ENCODE measurements around the gene LPP.

Gene LPP

GRCh38 chr3:188489639-188490405, 335.9 kb downstream of the LPP start:
- DNase-seq: no peak

- no peak for DNase-seq
Measured at GRCh38 chr3:188490416-188490815, 336.5 kb downstream of the LPP start.

- DNase-seq: peak; percentile 14
Measured at GRCh38 chr3:188491276-188491687, 337.3 kb downstream of the LPP start.

- DNase-seq: no peak
Measured at GRCh38 chr3:188496390-188496789, 342.4 kb downstream of the LPP start.

GRCh38 chr3:188497021-188497420, 343.1 kb downstream of the LPP start:
- no peak for DNase-seq

GRCh38 chr3:188503647-188504046, 349.7 kb downstream of the LPP start:
- no peak for DNase-seq

GRCh38 chr3:188505151-188505550, 351.2 kb downstream of the LPP start:
- no peak for DNase-seq

- no peak for DNase-seq
Measured at GRCh38 chr3:188505911-188506310, 352.0 kb downstream of the LPP start.

- no peak for DNase-seq
Measured at GRCh38 chr3:188506446-188506845, 352.5 kb downstream of the LPP start.

- no peak for DNase-seq
Measured at GRCh38 chr3:188507244-188507720, 353.3 kb downstream of the LPP start.

GRCh38 chr3:188508454-188508853, 354.5 kb downstream of the LPP start:
- DNase-seq: no peak

GRCh38 chr3:188509316-188509715, 355.4 kb downstream of the LPP start:
- no peak for DNase-seq

GRCh38 chr3:188510366-188510765, 356.4 kb downstream of the LPP start:
- no peak for DNase-seq

GRCh38 chr3:188513662-188514328, 359.8 kb downstream of the LPP start:
- DNase-seq: no peak

GRCh38 chr3:188516515-188516914, 362.6 kb downstream of the LPP start:
- no peak for DNase-seq

GRCh38 chr3:188518416-188518815, 364.5 kb downstream of the LPP start:
- no peak for DNase-seq

- no peak for DNase-seq
Measured at GRCh38 chr3:188518835-188519452, 365.0 kb downstream of the LPP start.

GRCh38 chr3:188520466-188520865, 366.5 kb downstream of the LPP start:
- DNase-seq: no peak

- no peak for DNase-seq
Measured at GRCh38 chr3:188522115-188522514, 368.2 kb downstream of the LPP start.

GRCh38 chr3:188523291-188523690, 369.3 kb downstream of the LPP start:
- DNase-seq: no peak

GRCh38 chr3:188524052-188524451, 370.1 kb downstream of the LPP start:
- no peak for DNase-seq

GRCh38 chr3:188526057-188526456, 372.1 kb downstream of the LPP start:
- DNase-seq: no peak

GRCh38 chr3:188527389-188527788, 373.4 kb downstream of the LPP start:
- no peak for DNase-seq

- DNase-seq: no peak
Measured at GRCh38 chr3:188528396-188528795, 374.4 kb downstream of the LPP start.
